ENCODE measurements around the gene CMIP.

Gene CMIP

GRCh38 chr16:81645925-81646324, 201.3 kb downstream of the CMIP start:
- DNase-seq, result no peak

DNA sequence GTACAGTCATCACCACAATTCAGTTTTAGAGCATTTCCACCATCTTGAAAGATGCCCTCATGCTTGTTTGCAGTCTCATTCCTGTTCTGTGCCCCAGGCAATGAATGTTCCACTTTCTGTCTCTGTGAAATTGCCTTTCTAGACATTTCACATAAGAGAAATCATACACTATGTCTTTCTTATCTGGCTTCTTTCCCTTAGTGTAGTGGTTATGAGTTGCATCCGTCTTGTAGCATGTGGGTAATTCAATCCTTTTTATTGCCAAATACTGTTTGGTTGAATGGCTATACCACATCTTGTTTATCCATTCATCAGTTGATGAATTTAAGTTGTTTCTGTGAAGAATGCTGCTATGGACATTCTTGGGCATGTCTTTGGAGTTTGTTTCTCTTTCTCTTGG, 202.0 kb downstream of the CMIP start:
- DNase-seq, result no peak

GRCh38 chr16:81647527-81647926, 202.9 kb downstream of the CMIP start:
- no peak for DNase-seq

DNA sequence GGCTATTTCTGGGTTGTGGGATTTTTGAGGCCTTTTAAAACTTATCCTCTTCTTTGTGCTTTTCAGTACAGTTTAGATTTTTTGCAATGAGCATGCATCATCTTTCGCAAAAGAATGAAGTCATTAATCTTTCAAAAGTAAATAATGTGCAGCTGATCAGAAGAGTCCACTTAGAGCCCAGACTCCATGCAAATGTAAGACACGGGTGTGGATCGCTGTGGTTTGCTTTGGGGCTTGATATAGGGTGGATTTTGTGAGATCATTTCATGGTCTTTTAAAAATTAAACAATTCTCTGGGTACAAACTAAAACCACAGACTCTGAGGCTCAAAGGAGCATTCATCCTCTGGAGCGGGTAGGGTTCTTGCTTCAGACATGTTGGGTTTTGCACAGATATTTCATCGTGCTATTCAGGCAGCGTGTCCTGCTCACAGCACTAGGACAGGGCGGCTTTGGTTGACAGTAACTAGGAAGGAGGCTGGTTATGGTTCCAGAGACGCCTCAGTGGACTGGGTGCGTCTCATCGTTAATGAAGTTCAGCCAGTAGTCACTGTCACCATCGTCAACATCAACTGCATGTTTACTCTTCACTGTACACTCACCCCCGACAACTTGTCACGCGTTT, 205.1 kb downstream of the CMIP start:
- no peak for DNase-seq

DNA sequence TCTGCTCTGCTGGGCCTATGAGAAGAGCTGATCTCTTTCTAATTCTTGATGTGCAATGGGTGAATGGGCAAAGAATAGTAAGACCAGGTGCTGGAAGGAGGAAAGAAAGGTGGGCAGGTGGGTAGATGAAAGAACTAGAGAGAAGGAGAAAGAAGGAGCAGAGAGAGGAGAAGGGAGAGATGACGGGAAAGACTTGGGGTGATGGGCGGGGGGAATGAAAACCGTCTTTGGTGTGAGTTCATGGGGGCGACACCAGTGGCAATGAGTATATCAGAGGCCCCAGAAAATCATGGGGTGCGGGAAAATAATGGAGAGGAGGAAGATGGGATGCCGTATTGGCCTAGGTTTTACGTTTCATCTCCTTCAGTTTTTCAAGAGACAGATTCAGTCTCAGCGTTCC, 205.7 kb downstream of the CMIP start:
- no peak for DNase-seq

- DNase-seq, result peak; percentile 75 to 83
Measured at GRCh38 chr16:81650982-81651562, 206.5 kb downstream of the CMIP start.

DNA sequence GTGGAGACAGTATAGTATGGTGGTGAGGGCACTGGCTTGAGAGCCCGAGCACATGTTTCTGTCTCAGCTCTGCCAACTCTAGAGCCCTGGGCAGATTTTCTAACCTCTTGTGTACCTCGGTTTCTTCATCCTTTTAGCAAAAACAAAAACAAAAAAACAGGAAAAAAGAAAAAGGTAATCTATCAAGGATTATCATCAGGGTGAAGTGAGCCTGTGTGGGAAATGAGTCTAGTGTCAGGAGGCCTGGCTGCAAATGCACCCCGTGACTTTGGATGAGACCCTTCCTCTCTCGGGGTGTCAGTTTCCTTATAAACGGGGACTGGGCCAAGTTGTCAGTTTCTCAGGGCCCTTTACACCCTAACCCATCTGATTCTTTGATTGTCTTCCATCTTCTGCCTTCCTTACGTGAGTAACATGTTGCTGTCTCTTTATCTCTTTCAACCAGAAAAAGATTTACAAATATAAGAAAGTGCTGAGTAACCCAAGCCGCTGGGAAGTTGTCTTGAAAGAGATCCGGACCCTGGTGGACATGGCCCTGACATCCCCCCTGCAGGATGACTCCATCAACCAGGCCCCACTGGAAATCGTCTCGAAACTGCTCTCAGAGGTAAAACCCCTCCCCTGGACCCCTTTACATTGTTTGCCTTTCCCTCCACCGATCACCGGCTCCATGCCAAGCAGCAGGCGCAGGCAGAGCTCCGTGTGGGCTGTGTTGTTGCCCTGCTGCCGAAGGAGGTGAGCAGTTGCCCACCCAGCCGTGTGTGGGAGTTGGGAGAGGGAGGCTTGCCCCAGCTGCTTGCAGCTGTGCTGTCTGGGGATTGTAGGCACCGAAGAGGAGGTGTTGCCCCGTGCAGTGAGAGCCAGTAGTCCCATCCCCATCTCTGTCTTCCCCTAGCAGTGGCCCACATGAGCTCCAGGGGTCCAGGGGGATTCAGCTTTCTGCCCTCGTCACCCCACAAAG, 207.4 kb downstream of the CMIP start:
- peak; percentile 35 to 79 for DNase-seq

- DNase-seq, result peak; percentile 92 to 97
Measured at GRCh38 chr16:81652798-81653505, 208.3 kb downstream of the CMIP start.

DNA sequence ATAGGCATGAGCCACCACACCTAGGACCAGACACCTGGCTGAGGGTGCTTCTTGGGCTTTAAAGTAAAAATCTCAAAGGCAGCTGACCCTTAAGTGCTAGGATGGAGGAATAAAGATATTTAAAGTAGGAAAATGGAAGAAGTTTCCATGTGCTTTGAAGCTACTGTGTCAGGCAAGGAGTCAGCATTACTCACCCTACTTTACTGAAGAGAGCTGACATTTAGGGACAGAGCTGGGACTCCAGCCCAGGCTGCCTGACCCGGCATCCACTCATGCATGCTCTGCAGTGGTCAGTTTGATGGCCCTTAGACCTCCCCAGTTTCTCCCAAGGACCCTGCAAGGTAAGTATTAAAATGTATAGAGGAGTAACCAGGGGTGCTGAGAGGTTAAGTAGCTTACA, 209.7 kb downstream of the CMIP start:
- DNase-seq, result no peak

GRCh38 chr16:81655469-81656162, 211.0 kb downstream of the CMIP start:
- no peak for DNase-seq

GRCh38 chr16:81657224-81657623, 212.6 kb downstream of the CMIP start:
- DNase-seq, result no peak

DNA sequence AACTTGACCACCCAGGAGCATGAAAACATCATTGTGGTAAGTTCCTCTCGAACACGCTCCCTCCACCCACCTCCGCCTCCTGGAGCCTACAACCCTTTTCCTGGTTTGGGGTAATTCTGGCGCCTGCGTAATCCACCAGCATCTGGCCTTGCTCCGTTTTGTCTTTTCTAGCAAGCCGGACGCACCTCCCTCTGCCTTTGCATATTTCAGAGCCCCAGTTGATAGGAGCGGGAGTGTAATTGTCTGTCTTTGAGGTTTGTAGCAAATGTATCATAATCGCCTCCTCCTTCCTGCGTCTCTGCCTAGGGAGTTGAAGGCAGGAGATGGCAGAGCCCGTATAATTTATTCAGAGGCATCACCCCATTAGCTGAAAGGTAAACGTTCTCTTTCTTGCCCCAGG, 213.2 kb downstream of the CMIP start:
- no peak for DNase-seq

DNA sequence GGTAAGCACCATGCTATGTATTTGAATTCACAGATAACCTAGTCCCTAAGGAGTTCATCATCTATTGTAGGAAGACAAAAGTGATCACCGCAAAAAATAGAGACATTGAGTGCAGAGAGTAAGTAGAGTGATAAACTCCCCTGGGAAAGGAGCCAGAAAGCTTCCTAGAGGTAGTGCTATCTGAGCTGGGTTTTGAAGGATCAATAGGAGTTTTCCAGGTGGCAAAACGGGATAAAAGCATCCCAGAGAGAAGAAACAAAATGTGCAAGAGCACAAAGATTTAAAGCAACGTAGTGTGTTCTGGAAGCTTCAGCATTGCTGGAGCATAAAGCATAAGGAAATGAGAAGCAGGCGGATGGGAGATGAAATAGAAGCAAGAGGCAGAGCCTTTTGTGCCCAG, 213.8 kb downstream of the CMIP start:
- DNase-seq, result no peak

- DNase-seq, result no peak
Measured at GRCh38 chr16:81659249-81659648, 214.6 kb downstream of the CMIP start.

- DNase-seq, result no peak
Measured at GRCh38 chr16:81661082-81661481, 216.5 kb downstream of the CMIP start.

- no peak for DNase-seq
Measured at GRCh38 chr16:81664153-81664552, 219.5 kb downstream of the CMIP start.

DNA sequence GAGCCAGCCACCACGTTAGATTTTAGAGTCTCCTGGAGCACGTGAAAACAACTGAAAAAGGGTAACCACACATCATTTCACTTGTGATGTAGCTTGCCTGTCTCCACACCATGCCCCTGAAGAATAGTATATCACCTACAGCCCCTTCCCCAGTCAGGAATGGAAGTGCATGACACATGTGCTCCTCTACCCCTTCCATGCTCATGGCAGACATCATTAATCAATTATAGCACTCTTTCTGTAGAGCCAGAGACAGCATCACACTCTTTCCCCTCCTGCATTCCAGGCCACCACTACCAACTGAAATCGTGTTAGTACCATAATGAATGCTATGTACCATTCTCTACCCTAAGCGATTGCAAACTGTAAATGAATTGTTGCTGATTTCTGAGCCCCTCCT, 221.0 kb downstream of the CMIP start:
- no peak for DNase-seq

GRCh38 chr16:81666113-81666512, 221.5 kb downstream of the CMIP start:
- DNase-seq, result no peak

DNA sequence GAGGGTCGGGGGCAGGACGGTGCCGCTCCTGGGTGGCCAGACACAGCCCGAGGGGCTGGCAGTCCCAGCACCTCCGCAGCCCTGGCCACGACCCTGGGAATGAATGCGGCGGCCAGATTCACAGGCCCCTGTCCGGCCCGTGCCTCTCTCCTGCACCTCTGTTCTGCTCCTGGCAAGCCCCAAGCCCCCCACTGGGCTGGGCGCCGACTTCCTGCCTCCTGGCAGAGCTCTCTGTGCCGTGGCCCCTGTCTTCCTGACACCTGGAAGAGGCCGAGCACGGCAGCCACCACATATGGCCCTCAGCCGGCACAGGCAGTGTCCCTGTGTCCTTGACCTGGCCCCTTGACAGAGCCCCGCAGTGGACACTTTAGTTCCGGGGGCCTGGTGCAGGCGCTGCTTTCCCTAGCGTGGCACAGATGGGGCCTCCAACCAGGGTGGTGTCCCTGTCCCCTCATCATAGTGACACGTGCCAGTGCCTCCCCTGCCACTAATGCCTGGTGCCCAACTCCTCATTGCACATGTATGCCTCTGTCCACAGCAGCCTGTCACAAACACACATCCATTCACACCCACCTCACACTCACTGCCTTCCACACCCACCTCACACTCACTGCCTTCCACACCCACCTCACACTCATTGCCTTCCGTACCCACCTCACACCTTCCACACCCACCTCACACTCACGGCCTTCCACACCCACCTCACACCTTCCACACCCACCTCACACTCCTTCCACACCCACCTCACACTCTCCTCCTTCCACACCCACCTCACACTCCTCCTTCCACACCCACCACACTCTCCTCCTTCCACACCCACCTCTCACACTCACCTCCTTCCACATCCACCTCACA, 223.9 kb downstream of the CMIP start:
- peak; percentile 55 to 81 for DNase-seq

DNA sequence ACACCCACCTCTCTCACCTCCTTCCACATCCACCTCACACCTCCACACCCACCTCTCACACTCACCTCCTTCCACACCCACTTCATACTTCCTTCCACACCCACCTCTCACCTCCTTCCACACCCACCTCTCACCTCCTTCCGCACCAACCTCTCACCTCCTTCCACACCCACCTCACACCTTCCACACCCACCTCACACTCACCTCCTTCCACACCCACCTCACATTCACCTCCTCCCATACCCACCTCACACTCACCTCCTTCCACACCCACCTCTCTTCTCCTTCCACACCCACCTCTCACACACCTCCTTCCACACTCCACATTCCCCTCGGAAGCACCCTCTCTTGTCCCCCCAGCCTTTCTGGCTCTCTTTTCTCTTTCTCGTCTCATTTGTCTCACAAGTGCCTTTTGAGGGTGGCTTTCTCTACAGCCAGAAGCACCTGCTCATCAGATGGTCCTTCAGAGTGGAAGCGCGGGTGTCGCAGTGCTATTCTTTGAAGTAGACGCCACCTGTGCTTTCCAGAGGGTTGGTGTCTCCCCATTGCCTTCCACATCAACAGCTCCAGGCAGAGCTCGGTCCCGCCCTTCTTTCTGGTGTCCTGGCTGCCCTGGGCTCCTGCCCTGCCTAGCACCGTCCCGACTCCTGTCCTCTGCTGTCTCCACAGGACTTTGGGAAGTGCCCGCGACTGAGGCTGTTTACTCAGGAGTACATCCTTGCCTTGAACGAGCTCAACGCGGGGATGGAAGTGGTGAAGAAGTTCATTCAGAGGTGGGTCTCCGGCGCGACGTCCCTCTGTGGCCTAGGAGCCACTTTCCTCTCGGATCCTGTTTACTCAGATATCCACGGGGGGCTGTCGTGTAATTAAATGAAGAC, 225.1 kb downstream of the CMIP start:
- no peak for DNase-seq

Measured in NCI-H2081 (cell line).